ENCODE results near the gene HLTF. TPM values are rescaled to one million over a fixed set of nuclear protein-coding genes. Genes with fewer than 3 reads are reported as not detected.
A peak's percentile ranks its signal among the peaks of the same experiment; 100 is the strongest.

The HLTF gene
- total RNA-seq, 1 donor from 2014 or later = 51.6 TPM

- Mint-ChIP-seq H3K9me3 (peaks cover 10% of the 10 kb centered on the region), H3K27me3 (ENCODE audit: low read depth) (no peaks in the 10 kb centered on the region), H3K4me1 (no peaks in the 10 kb centered on the region), H3K36me3 (ENCODE audit: low read depth) (peaks cover 44% of the 10 kb centered on the region), H3K27ac (ENCODE audit: unreplicated experiment) (no peak overlapping the region), H3K4me3 (no peak overlapping the region)
- no peak for DNase-seq (ENCODE audit: low read depth, low spot score)
- no peak for TF ChIP-seq CTCF (conservative IDR thresholded peaks at IDR 0.05)
Observed at GRCh38 chr3:149023951-149024350, 62.4 kb downstream of the HLTF start.

- H3K27me3 Mint-ChIP-seq (ENCODE audit: low read depth) = no peaks in the 10 kb centered on the region
- TF ChIP-seq CTCF (conservative IDR thresholded peaks at IDR 0.05) = no peak
- peaks cover 4% of the 10 kb centered on the region for H3K4me1 Mint-ChIP-seq
- peaks cover 10% of the 10 kb centered on the region for H3K9me3 Mint-ChIP-seq
- no peak for DNase-seq (ENCODE audit: low read depth, low spot score)
- H3K4me3 Mint-ChIP-seq = no peak overlapping the region
- no peak overlapping the region for H3K27ac Mint-ChIP-seq (ENCODE audit: unreplicated experiment)
- peaks cover 47% of the 10 kb centered on the region for H3K36me3 Mint-ChIP-seq (ENCODE audit: low read depth)
Observed at GRCh38 chr3:149021830-149022229, 64.5 kb downstream of the HLTF start.

GRCh38 chr3:149020839-149021252 lies 65.5 kb downstream of the HLTF start:
- no peak for DNase-seq (ENCODE audit: low read depth, low spot score)
- no peak overlapping the region for H3K4me3 Mint-ChIP-seq
- peaks cover 9% of the 10 kb centered on the region for H3K9me3 Mint-ChIP-seq
- no peak for TF ChIP-seq CTCF (conservative IDR thresholded peaks at IDR 0.05)
- H3K27me3 Mint-ChIP-seq (ENCODE audit: low read depth) = no peaks in the 10 kb centered on the region
- peaks cover 4% of the 10 kb centered on the region for H3K4me1 Mint-ChIP-seq
- peak overlapping the region; percentile 66 for H3K27ac Mint-ChIP-seq (ENCODE audit: unreplicated experiment)
- H3K36me3 Mint-ChIP-seq (ENCODE audit: low read depth) = peaks cover 39% of the 10 kb centered on the region

GRCh38 chr3:149020196-149020838 lies 66.0 kb downstream of the HLTF start:
- no peaks in the 10 kb centered on the region for H3K27me3 Mint-ChIP-seq (ENCODE audit: low read depth)
- no peak for DNase-seq (ENCODE audit: low read depth, low spot score)
- H3K27ac Mint-ChIP-seq (ENCODE audit: unreplicated experiment) = no peak overlapping the region
- peaks cover 4% of the 10 kb centered on the region for H3K4me1 Mint-ChIP-seq
- no peak for TF ChIP-seq CTCF (conservative IDR thresholded peaks at IDR 0.05)
- H3K4me3 Mint-ChIP-seq = no peak overlapping the region
- peaks cover 39% of the 10 kb centered on the region for H3K36me3 Mint-ChIP-seq (ENCODE audit: low read depth)
- peaks cover 8% of the 10 kb centered on the region for H3K9me3 Mint-ChIP-seq

- peaks cover 2% of the 10 kb centered on the region for H3K9me3 Mint-ChIP-seq
- no peak overlapping the region for H3K4me3 Mint-ChIP-seq
- H3K27ac Mint-ChIP-seq (ENCODE audit: unreplicated experiment) = no peak overlapping the region
- TF ChIP-seq CTCF (conservative IDR thresholded peaks at IDR 0.05) = no peak
- peaks cover 4% of the 10 kb centered on the region for H3K4me1 Mint-ChIP-seq
- H3K27me3 Mint-ChIP-seq (ENCODE audit: low read depth) = no peaks in the 10 kb centered on the region
- DNase-seq (ENCODE audit: low read depth, low spot score) = no peak
- H3K36me3 Mint-ChIP-seq (ENCODE audit: low read depth) = peaks cover 38% of the 10 kb centered on the region
Observed at GRCh38 chr3:149019580-149019979, 66.8 kb downstream of the HLTF start.

Measured in neural crest cell (in vitro differentiated cells).